IMR-90 (cell line): ENCODE results near the gene DHRS7B. TPM values are rescaled to one million over a fixed set of nuclear protein-coding genes. Genes with fewer than 3 reads are reported as not detected.

Experiments
- ATAC-seq: fragments of 200-7000 bp; cut with Tn5 transposase; 2 replicates; pipeline ENCODE4 v1.9.1; 2020; ENCODE audit warnings: low read depth, mild to moderate bottlenecking, moderate library complexity
- BruUV-seq: library from RNA; stranded (reverse); fragments of 400-500 nt; replicated peaks from 2 replicates; lab custom pipeline; 2021; lab: Mats Ljungman, UMichigan
- CTCF ChIA-PET: fragments of 300-600 bp; formaldehyde crosslinking; extraction: SDS; loops from one replicate; lab custom pipeline; 2021; ENCODE audit warnings: antibody characterized with exemption; lab: Yijun Ruan, JAX
- POLR2A ChIA-PET: fragments of 300-600 bp; sonication (Branson Sonifier 250); formaldehyde crosslinking; loops from one replicate; lab custom pipeline; 2022; ENCODE audit warnings: antibody characterized with exemption; ENCODE audit not compliant: unreplicated experiment; lab: Charles Lee
- DNase-seq: peaks from one replicate; pipeline ENCODE4 v3.0.0; 2013
- H2AFZ ChIP-seq: replicated peaks from 2 replicates; pipeline ENCODE3; 2013; ENCODE audit warnings: low read length, mild to moderate bottlenecking; ENCODE audit not compliant: poor library complexity
- H2AK5ac ChIP-seq: 2 replicates; pipeline ENCODE4 v1.6.1; 2013; ENCODE audit warnings: low read depth, low read length, inconsistent platforms
- H2AK9ac ChIP-seq: replicated peaks from 2 replicates; pipeline ENCODE3; 2013; ENCODE audit warnings: mild to moderate bottlenecking, low read depth, low read length, moderate library complexity; ENCODE audit not compliant: poor library complexity
- H2BK120ac ChIP-seq: 2 replicates; pipeline ENCODE4 v1.6.1; 2013; ENCODE audit warnings: low read depth, low read length, inconsistent platforms
- H2BK15ac ChIP-seq: 3 replicates; pipeline ENCODE4 v1.6.1; 2013; ENCODE audit warnings: low read depth, low read length, inconsistent platforms
- H2BK20ac ChIP-seq: 2 replicates; pipeline ENCODE4 v1.6.1; 2013; ENCODE audit warnings: low read depth, mild to moderate bottlenecking, inconsistent platforms, low read length, moderate library complexity
- H2BK5ac ChIP-seq: 2 replicates; pipeline ENCODE4 v1.6.1; 2013; ENCODE audit warnings: mild to moderate bottlenecking, low read depth, low read length, inconsistent platforms; ENCODE audit not compliant: poor library complexity, severe bottlenecking
- H3K14ac ChIP-seq: replicated peaks from 2 replicates; pipeline ENCODE4 v1.6.1; 2013; ENCODE audit warnings: low read depth, low read length, inconsistent platforms
- H3K18ac ChIP-seq: 2 replicates; pipeline ENCODE4 v1.6.1; 2013; ENCODE audit warnings: low read depth, low read length, control low read depth
- H3K23ac ChIP-seq: 2 replicates; pipeline ENCODE4 v1.6.1; 2013; ENCODE audit warnings: low read depth, low read length, inconsistent platforms
- H3K27ac ChIP-seq: 2 replicates; pipeline ENCODE4 v1.5.1; 2013; ENCODE audit warnings: mild to moderate bottlenecking, control low read depth, low read length; ENCODE audit not compliant: insufficient read depth
- H3K27me3 ChIP-seq: 2 replicates; pipeline ENCODE4 v1.6.1; 2013; ENCODE audit warnings: low read length; ENCODE audit not compliant: control insufficient read depth, insufficient read depth
- H3K36me3 ChIP-seq: 2 replicates; pipeline ENCODE4 v1.6.1; 2013; ENCODE audit warnings: low read length, mixed read lengths; ENCODE audit not compliant: control insufficient read depth, insufficient read depth
- H3K4ac ChIP-seq: 2 replicates; pipeline ENCODE4 v1.6.1; 2013; ENCODE audit warnings: low read depth, low read length, inconsistent platforms
- H3K4me1 ChIP-seq: 2 replicates; pipeline ENCODE4 v1.6.1; 2013; ENCODE audit warnings: low read length, mixed read lengths; ENCODE audit not compliant: control insufficient read depth, insufficient read depth
- H3K4me2 ChIP-seq: 2 replicates; pipeline ENCODE4 v1.6.1; 2013; ENCODE audit warnings: low read depth, mild to moderate bottlenecking, control low read depth, low read length, moderate library complexity
- H3K4me3 ChIP-seq: 2 replicates; pipeline ENCODE4 v1.5.1; 2013; ENCODE audit warnings: low read depth, mild to moderate bottlenecking, control low read depth, low read length, moderate library complexity; ENCODE audit not compliant: insufficient read depth
- H3K56ac ChIP-seq: 2 replicates; pipeline ENCODE4 v1.6.1; 2013; ENCODE audit warnings: low read length, inconsistent platforms; ENCODE audit not compliant: insufficient read depth; ENCODE audit errors: extremely low read depth
- H3K79me1 ChIP-seq, 2 experiments: 2 replicates each; pipeline ENCODE4 v1.6.1; 2013; ENCODE audit warnings: low read length in 2 of 2, inconsistent platforms in 1 of 2, low read depth in 1 of 2
- H3K9ac ChIP-seq: 2 replicates; pipeline ENCODE4 v1.6.1; 2013; ENCODE audit warnings: low read depth, low read length, control low read depth
- H3K9me1 ChIP-seq: 2 replicates; pipeline ENCODE4 v1.6.1; 2013; ENCODE audit warnings: low read length, inconsistent platforms; ENCODE audit not compliant: insufficient read depth
- H3K9me3 ChIP-seq: 2 replicates; pipeline ENCODE4 v1.6.1; 2013; ENCODE audit warnings: low read length; ENCODE audit not compliant: control insufficient read depth, insufficient read depth
- H4K20me1 ChIP-seq: 2 replicates; pipeline ENCODE4 v1.6.1; 2013; ENCODE audit warnings: low read length, inconsistent platforms; ENCODE audit not compliant: insufficient read depth
- H4K5ac ChIP-seq: 2 replicates; pipeline ENCODE4 v1.6.1; 2013; ENCODE audit warnings: mild to moderate bottlenecking, low read depth, low read length, control low read depth
- H4K8ac ChIP-seq, 2 experiments: 2 replicates each; pipeline ENCODE4 v1.6.1; 2013; ENCODE audit warnings: low read depth in 2 of 2, low read length in 2 of 2, control low read depth in 1 of 2, inconsistent platforms in 1 of 2
- H4K91ac ChIP-seq: 2 replicates; pipeline ENCODE4 v1.6.1; 2013; ENCODE audit warnings: low read depth, low read length, inconsistent platforms; ENCODE audit not compliant: insufficient read depth
- RFX5 ChIP-seq: IDR thresholded peaks from 2 replicates; pipeline ENCODE4 v1.8.0; 2012; ENCODE audit warnings: low read depth, mild to moderate bottlenecking, low read length, moderate library complexity
- WGBS, 2 experiments: methylation state at CpG; one replicate each; pipeline versions ENCODE4 v1.1.5 to v1.1.7; 2013; ENCODE audit warnings: missing lambda C conversion rate in 2 of 2; ENCODE audit not compliant: insufficient read length in 1 of 2; ENCODE audit errors: extremely low coverage in 2 of 2; 5-methylcytosine and 5-hydroxymethylcytosine counted together
- dilution Hi-C: fragments of 300-500 bp; cut with HindIII; formaldehyde crosslinking; loops from one replicate; pipeline ENCODE4 v1.14.3; 2018; ENCODE audit warnings: low sequenced_read_pairs; ENCODE audit not compliant: unreplicated experiment
- in situ Hi-C: fragments of 300-500 bp; cut with MboI; formaldehyde crosslinking; loops from 3 replicates; pipeline ENCODE4 v1.14.3; 2019; ENCODE audit warnings: low sequenced_read_pairs, inconsistent platforms, mixed read lengths
- intact Hi-C: fragments of 100-400 bp; cut with micrococcal nuclease; formaldehyde crosslinking; loops from 2 replicates; pipeline ENCODE4 v1.10.0; 2022
- polyA plus RNA-seq, 3 experiments: library from polyadenylated mRNA; depleted of rRNA; stranded (reverse); fragments of >200 nt; gene quantifications; 2 replicates each; pipeline ENCODE4 v1.2.3, GENCODE V29; 2012; ENCODE audit warnings: low replicate concordance in 1 of 3
- total RNA-seq: library from RNA; depleted of rRNA; stranded (reverse); fragments of >200 nt; gene quantifications from 2 replicates; pipeline ENCODE4 v1.2.3, GENCODE V29; 2012

The DHRS7B gene
- total and polyA plus RNA-seq, 2 of the 4 experiments (the other 2 are of a cell fraction) = 24.4 to 34.4 TPM

DNA sequence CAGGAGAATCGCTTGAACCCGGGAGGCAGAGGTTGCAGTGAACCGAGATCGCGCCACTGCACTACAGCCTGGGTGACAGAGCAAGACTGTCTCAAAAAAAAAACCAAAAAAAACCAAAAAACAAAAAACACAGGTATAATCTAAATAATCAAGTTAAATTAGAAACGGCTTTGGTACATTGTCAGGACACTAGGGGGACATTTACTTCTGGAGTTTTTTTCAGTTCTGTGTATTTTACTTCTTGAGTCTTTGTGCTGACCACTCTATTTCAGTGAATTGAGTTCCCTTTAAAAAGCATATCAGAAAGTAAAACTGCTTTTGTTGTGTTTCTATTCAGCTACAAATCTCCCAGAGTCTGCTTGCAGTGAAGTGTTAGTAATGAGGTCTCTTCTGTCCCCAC lies 36.3 kb downstream of the DHRS7B start:
- Histone ChIP-seq H4K91ac (no peak overlapping the region), H3K27me3 (no peaks in the 10 kb centered on the region), H3K4ac (no peak overlapping the region), H3K56ac (no peak overlapping the region), H2AFZ (no peak overlapping the region), H3K9me3 (no peaks in the 10 kb centered on the region), H4K5ac (no peak overlapping the region), H3K9ac (no peak overlapping the region), H3K36me3 (no peaks in the 10 kb centered on the region), H2BK20ac (no peak overlapping the region), H4K20me1 (no peaks in the 10 kb centered on the region; the same call in 1 of the 2 replicates), H3K27ac (no peak overlapping the region), H3K23ac (no peak overlapping the region), H3K9me1 (peaks cover 10% of the 10 kb centered on the region; the same call in 1 of the 2 replicates), H4K8ac (no peak overlapping the region), H2AK5ac (no peak overlapping the region), H3K79me1 (peaks cover 12 to 17% of the 10 kb centered on the region in 2 experiments), H3K4me2 (no peak overlapping the region), H3K18ac (no peak overlapping the region), H2BK5ac (no peak overlapping the region), H2BK15ac (no peak overlapping the region), H2BK120ac (no peak overlapping the region), H3K14ac (no peak overlapping the region), H3K4me1 (peaks cover 20% of the 10 kb centered on the region), H2AK9ac (no peak overlapping the region), H3K4me3 (no peak overlapping the region)
- intact Hi-C loops = no loop called here
- no peak for TF ChIP-seq RFX5
- DNase-seq = no peak
- BruUV-seq = no TSS peak
- ChIA-PET POLR2A (no interaction called here), CTCF (interaction anchor here (0.9 kb wide), 1 partner anchor 44 kb away, joined by 4 read pairs; no protein-coding TSS in a partner anchor)
- dilution Hi-C loops = no loop called here
- in situ Hi-C loops = no loop called here
- no peak for ATAC-seq
- no CpG with 5 or more reads among the region's 6 CpGs for WGBS, 2 experiments
